ENCODE data around the gene FASTKD3.

DNA sequence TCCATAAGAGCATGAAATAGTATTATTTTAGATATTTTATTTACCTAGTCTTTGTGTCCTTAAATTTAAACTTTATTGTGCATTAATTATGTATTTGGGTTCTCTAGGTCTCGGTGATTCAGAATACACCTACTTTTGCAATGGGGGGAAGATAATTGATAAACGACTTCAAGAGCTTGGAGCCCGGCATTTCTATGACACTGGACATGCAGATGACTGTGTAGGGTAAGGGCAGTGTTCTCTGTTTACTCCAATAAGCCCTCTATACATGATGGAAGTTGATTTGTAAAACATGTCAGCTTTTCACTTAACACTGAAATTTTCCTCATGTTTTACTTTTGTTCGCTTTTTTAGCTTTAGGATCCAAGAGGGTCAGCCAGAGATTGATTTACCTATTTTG is 6.3 kb upstream of the FASTKD3 start:
- TF ChIP-seq, protein P1, sequence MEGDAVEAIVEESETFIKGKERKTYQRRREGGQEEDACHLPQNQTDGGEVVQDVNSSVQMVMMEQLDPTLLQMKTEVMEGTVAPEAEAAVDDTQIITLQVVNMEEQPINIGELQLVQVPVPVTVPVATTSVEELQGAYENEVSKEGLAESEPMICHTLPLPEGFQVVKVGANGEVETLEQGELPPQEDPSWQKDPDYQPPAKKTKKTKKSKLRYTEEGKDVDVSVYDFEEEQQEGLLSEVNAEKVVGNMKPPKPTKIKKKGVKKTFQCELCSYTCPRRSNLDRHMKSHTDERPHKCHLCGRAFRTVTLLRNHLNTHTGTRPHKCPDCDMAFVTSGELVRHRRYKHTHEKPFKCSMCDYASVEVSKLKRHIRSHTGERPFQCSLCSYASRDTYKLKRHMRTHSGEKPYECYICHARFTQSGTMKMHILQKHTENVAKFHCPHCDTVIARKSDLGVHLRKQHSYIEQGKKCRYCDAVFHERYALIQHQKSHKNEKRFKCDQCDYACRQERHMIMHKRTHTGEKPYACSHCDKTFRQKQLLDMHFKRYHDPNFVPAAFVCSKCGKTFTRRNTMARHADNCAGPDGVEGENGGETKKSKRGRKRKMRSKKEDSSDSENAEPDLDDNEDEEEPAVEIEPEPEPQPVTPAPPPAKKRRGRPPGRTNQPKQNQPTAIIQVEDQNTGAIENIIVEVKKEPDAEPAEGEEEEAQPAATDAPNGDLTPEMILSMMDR (conservative IDR thresholded peaks at IDR 0.05 in 1 of 2, IDR thresholded peaks at IDR 0.05 in 1 of 2; ENCODE audit: extremely low read depth in 1 of 2, insufficient read depth in 1 of 2, low read depth in 1 of 2, low read length in 2 of 2): no peak
- no peak for TF ChIP-seq EZH2 (IDR thresholded peaks at IDR 0.05; ENCODE audit: borderline replicate concordance, low read length)
